Activated CD4-positive, CD25-positive, alpha-beta regulatory T cell treated with anti-CD3 and anti-CD28 coated beads, Interleukin-2, amount 50 U/mL, for 24 hours (primary cell): ENCODE data around the gene RNU1-2.
"Not testable (repeated sequence)": the region's sequence is repeated elsewhere in the genome, so short reads cannot be mapped to it uniquely, and the experiment has no call there.

Experiments used
- ATAC-seq, 2 donors: fragments of 150-1000 bp; cut with Tn5 transposase; one replicate each; pipeline ENCODE4 v1.10.0; 2021; ENCODE audit warnings: mild to moderate bottlenecking in 1 of 2, moderate library complexity in 1 of 2

RNU1-2 gene

GRCh38 chr1:16888860-16889816 is 6.6 kb upstream of the RNU1-2 start:
- peak; percentile 70 to 72 for ATAC-seq

DNA sequence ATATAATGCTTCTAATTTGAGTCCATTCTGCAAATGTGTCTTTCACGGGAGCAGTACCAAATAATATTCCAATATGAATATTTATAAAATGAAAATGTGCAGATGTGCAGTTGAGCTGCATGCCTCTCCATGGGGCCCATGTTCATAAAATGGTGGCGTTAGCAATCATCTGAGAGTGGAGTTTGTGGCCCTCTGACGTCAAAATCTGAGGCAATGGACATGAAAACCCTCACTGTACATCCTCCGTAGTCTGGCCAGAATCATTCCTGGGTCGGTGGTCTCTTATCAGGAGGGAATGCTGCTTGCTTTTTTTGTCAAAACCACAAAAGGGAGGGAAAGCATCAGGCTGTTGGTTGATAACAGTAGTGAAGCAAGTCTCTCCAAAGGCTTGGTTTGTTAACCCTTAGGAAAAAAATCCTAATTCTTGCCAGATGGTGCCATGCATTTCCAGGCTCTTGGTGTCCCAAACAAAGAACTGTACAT is 5.2 kb upstream of the RNU1-2 start:
- ATAC-seq: not testable (repeated sequence)

- ATAC-seq: not testable (repeated sequence)
Measured at GRCh38 chr1:16891057-16891456, 4.7 kb upstream of the RNU1-2 start.

GRCh38 chr1:16892978-16893525 is 2.7 kb upstream of the RNU1-2 start:
- not testable (repeated sequence) for ATAC-seq

DNA sequence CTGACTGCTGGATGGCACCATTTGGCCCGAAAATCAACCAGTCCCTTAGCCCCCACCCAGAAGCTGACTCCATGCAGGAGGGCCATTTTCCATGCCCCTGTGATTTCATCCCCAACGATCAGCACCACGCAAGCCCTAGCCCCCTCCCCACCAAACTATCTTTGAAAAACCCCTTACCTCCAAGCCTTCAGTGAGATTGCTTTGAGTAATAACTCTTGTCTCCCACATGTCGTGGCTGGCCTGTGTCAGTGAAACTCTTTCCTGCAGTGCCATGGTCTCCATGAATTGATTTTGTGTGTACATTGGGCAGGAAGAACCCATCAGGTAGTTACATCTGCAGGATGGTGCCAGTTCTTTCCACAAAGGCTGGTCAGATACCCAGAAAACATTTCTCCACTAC is 2.0 kb upstream of the RNU1-2 start:
- ATAC-seq: not testable (repeated sequence)

DNA sequence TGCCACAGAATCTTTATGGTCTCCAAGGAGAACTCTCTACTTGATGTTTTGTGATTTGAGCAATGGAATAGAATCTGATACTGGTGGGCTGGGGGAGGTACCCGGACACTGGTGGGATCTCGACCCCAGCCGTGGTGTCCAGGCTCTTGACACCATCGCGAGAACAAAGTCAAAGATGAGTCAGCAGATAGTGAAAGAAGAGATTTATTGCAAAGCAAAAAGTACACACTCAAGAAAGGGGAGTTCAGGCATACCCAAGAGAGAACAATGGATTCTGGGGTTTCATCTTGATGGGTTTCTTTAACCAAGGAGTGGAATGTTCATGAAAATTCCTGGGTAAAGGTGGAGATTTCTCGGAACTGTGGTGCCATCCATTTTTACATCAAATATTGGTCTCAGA is 1.4 kb upstream of the RNU1-2 start:
- not testable (repeated sequence) for ATAC-seq

DNA sequence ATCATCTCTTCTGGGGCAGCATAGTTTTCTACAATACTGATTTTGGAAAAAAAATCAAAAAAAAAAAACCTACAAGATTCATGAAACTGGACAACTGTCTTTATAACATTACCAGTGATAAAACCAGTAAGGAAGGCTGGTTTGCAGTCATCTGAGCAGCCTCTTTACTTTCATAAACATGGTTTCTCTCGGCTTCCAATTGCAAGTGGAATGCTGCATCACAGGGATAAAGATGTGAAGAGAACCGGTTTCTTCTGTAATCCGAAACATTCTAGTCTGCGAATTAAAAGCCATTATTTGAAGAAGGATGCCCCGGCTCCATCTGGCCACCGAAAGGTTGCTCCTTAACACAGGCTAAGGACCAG is 565 bp upstream of the RNU1-2 start:
- not testable (repeated sequence) for ATAC-seq

- peak; percentile 28 to 38 for ATAC-seq
Measured at GRCh38 chr1:16896316-16897055, 706 bp downstream of the RNU1-2 start.

DNA sequence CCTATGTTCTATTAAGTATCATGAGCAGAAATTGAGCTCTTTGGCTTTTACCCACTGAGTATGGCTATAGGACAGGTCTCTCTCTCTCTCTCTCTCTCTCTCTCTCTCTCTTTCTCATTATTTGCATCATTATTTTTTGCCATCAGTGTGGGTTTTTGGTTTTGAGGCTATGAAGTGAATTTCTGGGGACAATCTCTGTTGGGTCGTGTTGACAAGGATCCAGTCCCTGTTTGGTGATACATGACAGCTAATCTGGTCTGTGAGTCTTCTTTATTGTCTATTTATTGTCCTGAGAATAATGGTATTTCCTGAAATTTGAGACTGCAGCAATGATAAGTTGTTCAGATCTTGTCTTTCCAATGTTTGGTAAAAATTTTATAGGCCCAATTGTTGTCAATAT is 1.9 kb downstream of the RNU1-2 start:
- not testable (repeated sequence) for ATAC-seq

GRCh38 chr1:16898298-16898697 is 2.5 kb downstream of the RNU1-2 start:
- ATAC-seq: not testable (repeated sequence)

GRCh38 chr1:16899020-16899419 is 3.2 kb downstream of the RNU1-2 start:
- ATAC-seq: not testable (repeated sequence)

DNA sequence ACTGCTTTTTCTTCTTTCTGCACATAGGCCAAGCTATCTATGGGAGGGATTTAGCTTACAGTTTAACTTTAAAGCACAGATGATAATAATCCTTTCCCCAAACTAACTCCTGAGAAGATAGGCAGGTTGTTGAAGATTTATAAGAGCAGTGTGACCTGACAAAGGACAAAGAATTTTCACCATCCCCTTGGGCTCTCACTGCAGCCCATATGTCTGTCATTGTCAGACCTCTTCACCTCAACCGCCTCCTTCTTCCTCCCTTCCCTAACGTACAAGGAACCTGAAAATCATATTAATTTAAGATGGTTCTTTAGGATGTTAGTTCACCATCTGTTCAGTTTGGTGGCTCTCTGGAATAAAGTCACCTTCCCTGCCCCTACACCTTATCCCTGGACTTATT is 5.0 kb downstream of the RNU1-2 start:
- no peak for ATAC-seq

DNA sequence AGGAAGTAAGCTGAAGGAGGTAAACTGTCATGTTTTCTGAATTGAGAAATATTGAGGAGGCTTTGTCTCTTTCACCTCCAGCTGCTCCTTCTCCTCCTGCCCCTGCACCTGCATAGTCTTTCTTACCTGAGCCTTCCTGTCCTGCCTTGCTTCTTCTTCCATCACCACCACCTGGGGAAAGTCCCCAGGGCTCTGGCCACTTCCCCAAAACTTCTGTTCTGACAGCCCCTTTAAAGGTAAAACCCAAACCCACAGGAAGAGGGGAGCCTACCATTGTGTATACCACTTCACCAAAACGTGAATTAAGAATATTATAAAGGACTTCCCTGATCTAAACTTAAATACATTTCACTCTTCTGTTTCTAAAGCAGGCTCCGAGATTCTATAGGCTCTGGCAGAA is 5.6 kb downstream of the RNU1-2 start:
- not testable (repeated sequence) for ATAC-seq

DNA sequence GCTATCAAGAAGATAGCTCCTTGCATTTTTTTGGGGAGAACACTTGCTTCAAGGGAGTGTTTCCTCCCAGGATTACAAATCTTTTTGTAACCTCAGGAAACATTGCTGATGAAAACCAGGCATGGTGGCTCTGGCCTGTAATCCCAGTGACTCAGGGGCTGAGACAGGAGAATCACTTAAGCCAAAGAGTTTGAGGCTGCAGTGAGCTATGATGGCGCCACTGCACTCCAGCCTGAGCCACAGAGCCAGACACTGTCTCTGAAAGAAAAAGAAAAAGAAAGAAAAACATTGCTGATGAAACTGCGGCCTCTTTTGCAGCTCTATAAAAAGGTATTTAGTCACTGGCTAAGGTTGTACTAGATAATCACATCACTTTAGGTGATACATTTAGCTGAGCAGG is 7.3 kb downstream of the RNU1-2 start:
- no peak for ATAC-seq

DNA sequence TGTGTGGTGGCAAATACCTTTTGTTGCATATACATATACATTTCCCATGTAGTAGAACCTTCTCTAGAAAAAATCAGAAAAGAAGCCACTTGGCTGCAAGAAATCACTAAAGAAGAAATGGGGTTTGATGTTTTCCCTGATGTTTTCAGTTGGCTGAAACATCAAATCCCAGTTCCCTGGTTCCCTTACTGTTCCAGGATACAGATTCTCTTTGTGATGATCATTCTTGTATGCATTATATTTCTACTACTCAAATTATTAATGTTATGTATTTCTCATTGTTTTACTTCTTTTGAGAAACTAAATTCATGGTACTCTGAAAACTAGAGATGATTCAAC is 7.6 kb downstream of the RNU1-2 start:
- no peak for ATAC-seq

GRCh38 chr1:16904560-16905109 is 8.9 kb downstream of the RNU1-2 start:
- peak; percentile 88 to 91 for ATAC-seq

- ATAC-seq: peak; percentile 77 to 85
Measured at GRCh38 chr1:16905110-16905867, 9.5 kb downstream of the RNU1-2 start.

GRCh38 chr1:16905868-16906702 is 10.3 kb downstream of the RNU1-2 start:
- no peak for ATAC-seq

DNA sequence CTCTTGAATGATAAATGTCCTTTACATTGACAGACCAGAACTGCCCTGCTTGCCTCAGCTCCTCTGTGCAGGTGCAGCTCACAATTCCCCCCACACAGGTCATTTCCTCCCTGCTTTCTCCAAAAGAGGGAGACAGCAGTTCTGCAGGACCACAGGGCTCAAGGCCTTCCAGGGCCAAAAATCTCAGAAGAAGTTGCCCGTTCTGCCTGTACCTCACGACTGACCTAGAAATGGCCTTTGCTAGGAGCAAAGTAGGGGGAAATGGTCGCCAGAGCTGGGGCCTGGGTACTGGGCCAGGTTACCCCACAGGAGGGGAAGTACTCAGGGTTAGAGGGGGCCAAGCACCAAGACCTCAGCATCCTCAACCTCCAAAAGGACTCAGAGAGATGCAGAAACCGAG is 11.1 kb downstream of the RNU1-2 start:
- no peak for ATAC-seq

GRCh38 chr1:16907870-16908758 is 12.3 kb downstream of the RNU1-2 start:
- ATAC-seq: no peak
